ENCODE data around the gene CDH4.

DNA sequence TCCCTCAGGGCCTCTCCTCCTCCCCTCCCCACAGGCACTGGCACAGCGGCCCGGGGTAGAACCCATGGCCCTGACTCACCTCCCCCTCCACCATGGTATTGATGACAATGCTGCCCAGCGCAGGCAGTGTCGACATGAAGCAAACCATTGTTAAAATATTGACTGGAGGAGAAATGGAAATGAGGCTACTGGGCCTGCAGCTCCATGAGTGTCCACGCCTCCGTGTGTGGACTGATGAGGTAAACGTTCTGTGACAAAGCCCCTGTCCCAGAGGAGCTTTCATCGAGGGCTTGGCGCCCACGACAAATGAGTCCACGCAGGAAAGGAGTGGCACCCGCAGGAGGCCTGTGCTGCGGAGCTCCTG lies 410.9 kb downstream of the CDH4 start:
- TF ChIP-seq, protein P1, sequence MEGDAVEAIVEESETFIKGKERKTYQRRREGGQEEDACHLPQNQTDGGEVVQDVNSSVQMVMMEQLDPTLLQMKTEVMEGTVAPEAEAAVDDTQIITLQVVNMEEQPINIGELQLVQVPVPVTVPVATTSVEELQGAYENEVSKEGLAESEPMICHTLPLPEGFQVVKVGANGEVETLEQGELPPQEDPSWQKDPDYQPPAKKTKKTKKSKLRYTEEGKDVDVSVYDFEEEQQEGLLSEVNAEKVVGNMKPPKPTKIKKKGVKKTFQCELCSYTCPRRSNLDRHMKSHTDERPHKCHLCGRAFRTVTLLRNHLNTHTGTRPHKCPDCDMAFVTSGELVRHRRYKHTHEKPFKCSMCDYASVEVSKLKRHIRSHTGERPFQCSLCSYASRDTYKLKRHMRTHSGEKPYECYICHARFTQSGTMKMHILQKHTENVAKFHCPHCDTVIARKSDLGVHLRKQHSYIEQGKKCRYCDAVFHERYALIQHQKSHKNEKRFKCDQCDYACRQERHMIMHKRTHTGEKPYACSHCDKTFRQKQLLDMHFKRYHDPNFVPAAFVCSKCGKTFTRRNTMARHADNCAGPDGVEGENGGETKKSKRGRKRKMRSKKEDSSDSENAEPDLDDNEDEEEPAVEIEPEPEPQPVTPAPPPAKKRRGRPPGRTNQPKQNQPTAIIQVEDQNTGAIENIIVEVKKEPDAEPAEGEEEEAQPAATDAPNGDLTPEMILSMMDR (IDR thresholded peaks at IDR 0.05), result no peak
- no peak for TF ChIP-seq POLR2A (IDR thresholded peaks at IDR 0.05)
- no peak for TF ChIP-seq POLR2AphosphoS5 (IDR thresholded peaks at IDR 0.05)

Data from prostate gland (tissue), 2 donors.